ENCODE data around the gene DDC.
"Not testable (repeated sequence)": the region's sequence is repeated elsewhere in the genome, so short reads cannot be mapped to it uniquely, and the experiment has no call there.

DDC gene

GRCh38 chr7:50594734-50595485 is 29.7 kb upstream of the DDC start:
- DNase-seq (ENCODE audit: insufficient read length, low spot score) = no peak
- no peak for FAIRE-seq
- no peak for TF ChIP-seq POLR2A (IDR thresholded peaks at IDR 0.05; ENCODE audit: low read depth, low read length)

- no peak for TF ChIP-seq POLR2A (IDR thresholded peaks at IDR 0.05; ENCODE audit: low read depth, low read length)
- DNase-seq (ENCODE audit: insufficient read length, low spot score) = no peak
- no peak for FAIRE-seq
Observed at GRCh38 chr7:50594136-50594535, 28.9 kb upstream of the DDC start.

- TF ChIP-seq POLR2A (IDR thresholded peaks at IDR 0.05; ENCODE audit: low read depth, low read length) = no peak
- DNase-seq (ENCODE audit: insufficient read length, low spot score) (no peak), FAIRE-seq (no peak)
Observed at GRCh38 chr7:50592940-50593339, 27.7 kb upstream of the DDC start.

- TF ChIP-seq POLR2A (IDR thresholded peaks at IDR 0.05; ENCODE audit: low read depth, low read length) = no peak
- no peak for DNase-seq (ENCODE audit: insufficient read length, low spot score)
- no peak for FAIRE-seq
Observed at GRCh38 chr7:50591480-50592438, 26.6 kb upstream of the DDC start.

GRCh38 chr7:50591098-50591479 is 25.9 kb upstream of the DDC start:
- no peak for DNase-seq (ENCODE audit: insufficient read length, low spot score)
- TF ChIP-seq POLR2A (IDR thresholded peaks at IDR 0.05; ENCODE audit: low read depth, low read length) = no peak
- no peak for FAIRE-seq

- FAIRE-seq (no peak), DNase-seq (ENCODE audit: insufficient read length, low spot score) (no peak)
- no peak for TF ChIP-seq POLR2A (IDR thresholded peaks at IDR 0.05; ENCODE audit: low read depth, low read length)
Observed at GRCh38 chr7:50590535-50590934, 25.3 kb upstream of the DDC start.

- TF ChIP-seq POLR2A (IDR thresholded peaks at IDR 0.05; ENCODE audit: low read depth, low read length) = no peak
- no peak for FAIRE-seq
- DNase-seq (ENCODE audit: insufficient read length, low spot score) = no peak
Observed at GRCh38 chr7:50589364-50589763, 24.2 kb upstream of the DDC start.

- FAIRE-seq = no peak
- TF ChIP-seq POLR2A (IDR thresholded peaks at IDR 0.05; ENCODE audit: low read depth, low read length) = no peak
- no peak for DNase-seq (ENCODE audit: insufficient read length, low spot score)
Observed at GRCh38 chr7:50588937-50589336, 23.7 kb upstream of the DDC start.

GRCh38 chr7:50587737-50588136 is 22.5 kb upstream of the DDC start:
- DNase-seq (ENCODE audit: insufficient read length, low spot score) = no peak
- no peak for TF ChIP-seq POLR2A (IDR thresholded peaks at IDR 0.05; ENCODE audit: low read depth, low read length)
- no peak for FAIRE-seq

- DNase-seq (ENCODE audit: insufficient read length, low spot score) (no peak), FAIRE-seq (no peak)
- no peak for TF ChIP-seq POLR2A (IDR thresholded peaks at IDR 0.05; ENCODE audit: low read depth, low read length)
Observed at GRCh38 chr7:50584793-50585408, 19.7 kb upstream of the DDC start.

- DNase-seq (ENCODE audit: insufficient read length, low spot score) (no peak), FAIRE-seq (no peak)
- TF ChIP-seq POLR2A (IDR thresholded peaks at IDR 0.05; ENCODE audit: low read depth, low read length) = no peak
Observed at GRCh38 chr7:50584386-50584785, 19.2 kb upstream of the DDC start.

GRCh38 chr7:50583295-50583694 is 18.1 kb upstream of the DDC start:
- DNase-seq (ENCODE audit: insufficient read length, low spot score); FAIRE-seq: not testable (repeated sequence)

GRCh38 chr7:50582271-50582670 is 17.1 kb upstream of the DDC start:
- not testable (repeated sequence) for FAIRE-seq; DNase-seq (ENCODE audit: insufficient read length, low spot score)

- not testable (repeated sequence) for DNase-seq (ENCODE audit: insufficient read length, low spot score); FAIRE-seq
Observed at GRCh38 chr7:50580666-50581065, 15.5 kb upstream of the DDC start.
